ENCODE data around the gene IFNW1.
A peak's percentile ranks its signal among the peaks of the same experiment; 100 is the strongest.

The IFNW1 gene

DNA sequence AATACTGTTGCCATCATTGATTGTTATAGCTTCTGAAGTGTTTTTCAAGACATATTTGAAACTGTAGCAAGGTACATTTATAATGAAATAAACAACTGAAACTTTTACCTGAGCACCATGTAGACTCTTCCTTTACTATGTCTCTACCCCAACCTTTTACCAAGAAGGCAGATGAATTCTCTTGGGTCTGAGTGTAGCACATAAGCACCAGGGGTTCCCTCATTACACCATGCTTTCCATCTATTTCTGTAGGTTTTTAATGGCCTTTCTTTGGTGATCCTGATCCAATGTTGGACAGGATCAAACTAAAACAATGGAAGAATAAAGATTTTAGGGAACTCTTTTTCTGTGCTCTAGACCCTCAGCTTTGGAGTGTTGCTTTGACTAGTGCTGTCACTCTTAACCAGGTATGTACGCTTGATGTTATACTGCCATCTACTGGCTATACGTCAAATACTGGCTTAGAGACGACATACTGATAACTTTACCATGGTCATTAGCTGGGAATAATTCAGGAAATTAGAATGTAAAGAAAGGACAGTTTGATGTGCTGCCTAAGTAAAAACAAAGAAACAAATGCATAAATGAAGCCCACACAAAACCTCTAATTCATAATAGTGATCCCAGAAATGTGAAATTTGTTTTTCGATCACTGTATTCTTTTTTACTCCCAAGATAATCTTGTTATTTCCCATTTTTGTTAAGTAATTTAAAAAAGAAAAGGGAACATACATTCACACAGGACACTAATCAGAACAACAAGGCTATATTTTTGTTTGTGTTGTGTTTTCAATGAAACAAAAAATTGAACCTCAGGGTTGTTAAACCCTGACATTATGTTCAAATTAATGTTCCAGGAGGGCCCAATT is 30.7 kb downstream of the IFNW1 start:
- DNase-seq (ENCODE audit: low read depth in 4 of 4, low spot score in 1 of 4), result no peak

DNA sequence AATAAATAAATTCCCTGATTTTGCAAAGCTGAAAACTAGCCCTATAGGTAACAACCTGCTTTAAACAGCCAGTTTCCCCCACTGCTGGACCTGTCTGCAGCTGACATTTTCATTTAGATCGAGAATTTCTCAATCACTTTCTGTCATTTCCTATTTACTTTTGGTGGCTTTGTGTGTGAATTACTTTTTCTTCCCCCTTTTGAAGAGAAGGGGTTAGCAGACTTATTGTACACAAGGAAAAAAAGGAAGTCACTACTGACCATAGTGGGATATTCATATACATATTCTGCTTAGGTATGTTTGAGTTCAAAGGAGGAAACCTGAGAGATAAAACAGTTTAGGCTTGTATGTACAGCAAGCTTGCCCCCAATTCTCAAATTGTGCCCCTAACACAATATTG is 36.8 kb downstream of the IFNW1 start:
- DNase-seq (ENCODE audit: low read depth in 4 of 4, low spot score in 1 of 4), result no peak

- no peak for DNase-seq (ENCODE audit: low read depth in 4 of 4, low spot score in 1 of 4)
Observed at GRCh38 chr9:21102305-21102704, 39.3 kb downstream of the IFNW1 start.

DNA sequence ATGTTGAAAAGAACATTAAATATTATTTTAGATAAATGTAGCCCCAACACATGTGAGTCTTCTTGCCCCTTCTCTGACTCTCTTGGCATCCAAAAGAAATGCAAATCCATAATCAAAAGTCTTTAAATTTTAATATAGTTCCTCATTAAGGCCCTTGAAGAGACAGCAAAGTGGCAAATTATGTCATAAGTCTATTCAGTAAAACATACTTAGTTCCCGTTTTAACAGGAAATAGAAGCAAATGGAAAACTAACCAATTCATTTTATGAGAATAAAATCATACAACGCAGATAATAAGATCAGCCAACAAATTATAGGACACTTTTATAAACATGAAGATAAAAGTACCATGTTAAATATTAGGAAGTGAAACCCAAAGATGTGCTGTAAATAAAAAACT is 43.8 kb downstream of the IFNW1 start:
- DNase-seq (ENCODE audit: low read depth in 4 of 4, low spot score in 1 of 4), result no peak

DNA sequence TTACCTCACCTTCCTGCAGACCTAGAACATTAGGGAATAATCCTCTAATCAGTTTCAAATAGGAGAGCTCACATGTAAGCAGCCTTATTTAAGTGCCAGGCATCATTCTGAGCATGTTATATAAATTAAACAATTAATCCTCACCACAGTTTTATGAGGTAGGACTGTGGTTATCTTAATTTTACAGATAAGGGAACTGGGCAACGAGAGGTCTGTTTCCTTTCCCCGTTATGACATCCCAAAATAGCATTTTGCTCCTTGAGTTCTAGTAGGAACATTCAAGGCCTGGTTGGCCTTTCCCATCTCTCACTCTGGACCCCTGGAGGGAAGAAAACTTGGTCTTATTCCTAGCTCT is 44.8 kb downstream of the IFNW1 start:
- no peak for DNase-seq (ENCODE audit: low read depth in 4 of 4, low spot score in 1 of 4)

DNA sequence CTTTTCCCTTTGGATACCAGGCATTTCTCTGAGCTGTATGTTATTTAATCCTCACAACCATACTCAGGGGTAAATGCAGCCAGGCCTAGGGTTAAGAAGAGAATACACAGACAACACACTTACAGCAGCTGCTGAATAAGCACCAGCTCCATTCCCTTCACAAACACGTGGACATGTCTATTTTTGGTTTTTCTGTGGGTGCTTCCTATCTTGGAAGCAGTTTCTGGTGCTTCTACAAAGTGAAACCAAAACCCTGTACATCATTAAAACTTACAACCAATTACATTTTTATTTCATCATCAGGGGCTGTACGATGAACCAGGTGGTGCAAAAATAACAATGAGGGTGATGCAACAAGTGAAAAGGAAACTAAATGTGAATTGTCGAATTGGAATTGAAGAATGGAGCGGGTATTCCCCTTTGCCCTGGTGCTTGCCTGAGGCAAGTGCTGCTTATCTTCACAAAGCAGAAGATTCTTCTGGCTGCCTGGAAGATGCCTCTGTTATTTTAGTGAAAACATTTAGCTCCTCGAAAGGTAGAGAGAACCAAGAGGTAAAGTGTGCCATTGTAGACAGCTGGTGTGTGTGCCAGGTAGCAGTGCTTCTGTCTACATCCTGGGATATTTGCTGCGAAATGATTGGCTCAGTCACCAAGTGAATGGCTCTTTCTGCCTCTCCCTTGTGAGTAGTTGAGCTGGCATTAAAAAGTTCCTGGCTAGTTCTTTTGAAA is 45.3 kb downstream of the IFNW1 start:
- peak in 3 of 4 experiments; percentile 1 to 17 (median 8) for DNase-seq (ENCODE audit: low read depth in 4 of 4, low spot score in 1 of 4)

GRCh38 chr9:21095561-21095960 is 46.1 kb downstream of the IFNW1 start:
- no peak for DNase-seq (ENCODE audit: low read depth in 4 of 4, low spot score in 1 of 4)

Data from stimulated activated CD4-positive, alpha-beta T cell treated with anti-CD3 and anti-CD28 coated beads, Interleukin-1b, Interleukin-23, amount 100 ng/mL, for 24 hours (primary cell).